AG08395 (cell line): ENCODE data around the gene SYNC.
"Not testable (repeated sequence)": the region's sequence is repeated elsewhere in the genome, so short reads cannot be mapped to it uniquely, and the experiment has no call there.

Source experiments
- DNase-seq: peaks from one replicate; pipeline ENCODE4 v3.0.0; 2012; ENCODE audit warnings: mixed read lengths, low spot score

The SYNC gene

GRCh38 chr1:32693455-32694174 lies 9.0 kb downstream of the SYNC start:
- DNase-seq = no peak

DNA sequence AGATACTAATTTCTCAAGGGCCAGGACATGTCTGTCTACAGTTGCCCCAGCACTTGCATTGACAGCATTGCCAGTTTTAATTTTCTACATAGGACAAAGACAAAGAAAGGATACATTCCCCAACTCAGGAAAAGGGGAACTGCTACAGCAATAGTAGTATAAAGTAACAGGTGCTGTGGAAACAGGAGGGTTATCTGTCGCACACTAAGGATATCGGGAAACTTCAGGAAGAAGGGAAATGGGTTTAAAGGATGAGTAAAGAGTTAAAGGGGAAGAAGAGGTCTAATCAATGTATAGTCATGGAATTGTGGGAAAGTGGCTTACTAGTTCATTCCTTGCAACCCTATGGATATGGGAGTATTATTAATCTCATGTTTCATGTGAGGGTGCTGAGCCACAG lies 16.2 kb downstream of the SYNC start:
- no peak for DNase-seq

DNA sequence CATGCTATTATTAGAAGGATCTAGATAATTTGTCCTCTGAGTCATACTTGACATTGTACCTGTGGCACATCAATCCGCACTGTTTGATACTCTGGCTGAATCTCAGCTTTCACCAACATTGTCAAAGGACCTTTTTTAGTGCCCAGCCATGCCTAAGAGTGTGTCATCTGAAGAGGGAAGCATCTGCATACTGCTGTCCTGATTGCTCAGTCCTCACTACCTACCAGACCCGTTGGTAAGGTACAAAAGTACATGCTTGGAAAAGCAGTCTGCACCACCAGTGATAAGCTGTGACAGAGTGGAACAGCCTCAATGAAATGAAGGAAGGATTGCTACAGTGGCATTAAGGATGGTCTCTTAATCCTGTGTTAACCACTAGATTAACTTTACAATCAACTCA lies 17.1 kb downstream of the SYNC start:
- DNase-seq = no peak

DNA sequence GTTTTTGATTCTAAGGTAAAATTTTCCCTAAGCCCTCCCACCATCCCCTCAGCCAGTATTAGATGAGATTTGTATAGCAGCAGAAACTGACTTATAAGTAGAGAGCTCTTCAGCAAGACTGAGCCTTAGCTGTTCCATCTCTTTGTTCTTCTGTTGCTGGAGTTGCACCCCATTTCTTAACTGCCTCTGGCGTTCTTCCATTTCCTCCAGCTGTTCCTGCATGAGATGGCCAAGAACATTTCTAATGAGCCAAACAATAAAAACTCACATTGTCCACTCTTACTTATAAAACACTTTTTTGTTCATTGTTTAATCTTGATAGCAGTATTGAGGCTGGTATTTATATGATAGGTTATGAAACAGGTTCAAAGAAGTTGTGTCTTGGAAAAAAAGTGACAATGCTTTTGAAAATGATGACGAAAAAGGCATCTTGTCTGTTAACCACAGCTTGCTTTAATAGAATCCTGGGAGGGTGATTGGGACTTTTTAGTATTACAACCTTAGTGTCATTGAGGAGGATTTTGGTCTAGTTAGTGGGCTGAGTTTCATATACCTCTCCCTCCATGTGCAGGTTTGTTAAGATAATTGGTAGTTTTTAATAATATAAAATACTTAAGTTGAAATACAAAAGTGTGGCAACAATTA lies 18.3 kb downstream of the SYNC start:
- DNase-seq = peak; percentile 25

DNA sequence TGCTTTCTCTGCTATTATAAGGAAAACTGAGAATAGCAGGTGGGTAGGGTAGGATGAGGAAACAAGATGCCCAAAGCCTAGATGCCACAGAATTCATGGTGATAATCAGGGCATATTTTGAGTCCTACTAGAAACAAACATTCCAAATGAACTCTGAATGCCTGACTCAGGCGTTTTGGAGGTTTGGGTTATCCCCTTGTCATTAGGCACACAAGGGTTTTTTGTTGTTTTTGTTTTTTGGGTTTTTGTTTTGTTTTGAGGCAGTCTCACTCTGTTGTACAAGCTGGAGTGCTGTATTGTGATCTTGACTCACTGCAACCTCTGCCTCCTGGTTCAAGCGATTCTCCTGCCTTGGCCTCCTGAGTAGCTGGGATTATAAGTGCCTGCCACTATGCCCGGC lies 19.2 kb downstream of the SYNC start:
- DNase-seq = no peak

DNA sequence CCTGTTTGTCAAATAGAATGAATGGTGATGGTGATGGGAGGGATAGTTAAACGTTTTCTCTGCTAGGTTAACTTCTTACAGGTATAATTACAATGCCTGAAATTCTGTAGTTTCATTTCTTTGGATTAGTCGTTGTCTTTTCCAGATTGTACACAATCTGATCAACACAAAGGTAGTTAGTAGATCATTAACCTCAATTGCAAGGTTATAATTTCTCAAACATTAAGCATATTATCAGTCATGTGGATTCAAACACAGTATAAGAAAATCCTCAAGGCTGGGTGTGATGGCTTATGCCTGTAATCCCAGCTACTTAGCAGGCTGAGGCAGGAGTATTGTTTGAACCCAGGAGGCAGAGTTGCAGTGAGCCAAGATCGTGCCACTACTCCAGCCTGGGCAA lies 20.6 kb downstream of the SYNC start:
- no peak for DNase-seq

DNA sequence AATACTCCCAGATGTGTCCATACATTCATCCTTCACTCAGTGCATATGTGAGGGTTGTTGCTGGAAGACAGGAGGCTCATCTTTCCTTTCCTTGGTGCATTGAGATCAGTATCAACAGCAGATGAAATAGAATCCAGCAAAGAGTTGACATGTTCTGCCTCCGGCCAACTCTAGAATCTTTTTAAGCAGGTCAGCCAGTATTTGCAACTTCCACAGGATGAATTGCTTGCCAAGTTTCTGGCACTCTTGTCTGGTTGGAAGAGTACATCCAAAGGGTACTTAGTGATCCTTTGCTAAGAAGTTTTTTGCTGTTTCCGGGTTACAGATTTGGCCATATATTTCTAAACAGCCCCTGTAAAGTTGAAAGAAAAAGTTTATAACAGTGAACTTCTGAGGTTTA lies 21.1 kb downstream of the SYNC start:
- DNase-seq = no peak

DNA sequence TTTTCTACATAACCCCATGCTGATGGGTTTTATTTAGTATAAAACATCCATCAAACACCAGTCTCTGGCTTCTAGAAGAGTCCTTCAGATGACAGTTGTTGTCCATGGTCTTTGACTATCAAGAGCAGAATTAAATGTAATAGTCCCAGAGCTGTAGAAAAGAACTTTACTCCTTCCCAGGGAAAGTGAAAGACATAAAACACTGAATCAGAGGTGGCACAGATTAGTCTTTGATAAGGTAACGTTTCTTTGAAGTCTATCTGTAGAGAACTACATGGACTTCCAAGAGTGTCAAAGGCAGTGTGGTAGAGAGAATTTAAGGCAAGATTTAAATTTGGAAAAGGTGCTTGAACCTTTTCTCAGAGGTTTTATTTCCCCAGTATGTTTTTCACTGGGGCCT lies 21.9 kb downstream of the SYNC start:
- no peak for DNase-seq

DNA sequence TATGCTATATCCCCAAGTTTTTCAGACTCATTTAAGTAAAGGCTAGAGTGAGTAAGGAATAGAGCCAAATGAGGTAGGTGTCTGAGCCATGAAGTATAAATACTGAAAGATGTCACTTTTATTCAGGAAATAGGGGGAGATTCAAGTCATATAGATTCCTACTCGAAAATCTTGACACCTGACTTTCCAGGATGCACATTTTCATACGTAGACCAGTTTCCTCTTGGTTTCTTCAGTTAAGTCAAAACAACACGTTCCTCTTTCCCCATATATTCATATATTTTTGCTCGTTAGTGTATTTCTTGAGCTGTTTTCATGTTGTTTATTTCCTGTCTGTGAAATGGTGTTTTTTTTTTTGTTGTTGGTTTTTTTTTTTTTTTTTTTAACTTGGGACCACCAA lies 22.6 kb downstream of the SYNC start:
- not testable (repeated sequence) for DNase-seq

DNA sequence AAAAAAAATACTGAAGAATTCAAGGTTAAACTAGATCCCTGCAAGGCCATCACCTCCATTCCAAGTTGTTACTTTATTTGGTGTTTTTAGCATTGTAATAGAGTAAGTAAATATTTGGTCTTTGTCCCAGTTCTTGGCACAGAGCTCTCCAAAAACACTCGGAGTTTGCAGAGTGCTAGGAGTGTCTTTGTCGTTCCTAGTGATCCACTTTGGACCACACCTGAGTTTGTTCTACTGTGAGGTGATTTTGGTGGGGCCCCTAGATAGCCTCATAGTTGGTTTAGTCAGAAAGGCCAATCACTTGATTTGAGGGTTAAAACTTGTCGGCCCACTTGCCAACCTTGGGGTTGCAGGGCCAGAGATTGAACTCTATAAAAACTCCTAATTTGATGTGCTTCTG lies 25.6 kb downstream of the SYNC start:
- no peak for DNase-seq

DNA sequence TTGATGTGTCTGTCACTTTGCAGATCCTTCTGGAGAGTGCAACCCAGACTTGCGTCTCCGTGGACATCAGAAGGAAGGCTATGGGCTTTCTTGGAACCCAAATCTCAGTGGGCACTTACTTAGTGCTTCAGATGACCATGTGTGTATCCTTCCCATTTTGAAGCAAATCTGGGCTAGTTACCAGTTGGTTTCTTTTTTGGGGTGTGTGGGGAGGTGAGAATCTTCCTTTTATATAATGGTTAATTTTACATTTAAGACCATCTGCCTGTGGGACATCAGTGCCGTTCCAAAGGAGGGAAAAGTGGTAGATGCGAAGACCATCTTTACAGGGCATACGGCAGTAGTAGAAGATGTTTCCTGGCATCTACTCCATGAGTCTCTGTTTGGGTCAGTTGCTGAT lies 33.9 kb downstream of the SYNC start:
- DNase-seq = not testable (repeated sequence)

- DNase-seq = no peak
Measured at GRCh38 chr1:32666901-32667566, 35.5 kb downstream of the SYNC start.

DNA sequence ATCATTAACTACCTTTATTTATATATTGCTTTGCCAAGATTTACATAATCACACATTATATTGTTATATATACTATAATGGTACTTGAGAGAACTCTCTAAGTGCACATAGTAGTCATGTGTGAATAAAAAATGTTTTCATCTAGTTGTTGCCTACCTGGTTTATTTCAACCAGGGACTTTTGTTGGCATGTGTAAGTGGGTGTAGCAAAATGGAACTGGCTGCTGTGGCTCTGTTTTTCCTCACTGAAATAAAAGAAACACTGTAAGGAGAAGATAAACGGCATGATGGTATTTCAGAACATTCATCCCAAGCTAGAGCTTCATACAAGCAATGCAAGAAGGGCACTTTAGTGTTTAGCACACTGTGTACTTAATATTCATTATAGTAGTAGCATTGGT lies 36.7 kb downstream of the SYNC start:
- DNase-seq = no peak

- no peak for DNase-seq
Measured at GRCh38 chr1:32659581-32659980, 43.0 kb downstream of the SYNC start.

DNA sequence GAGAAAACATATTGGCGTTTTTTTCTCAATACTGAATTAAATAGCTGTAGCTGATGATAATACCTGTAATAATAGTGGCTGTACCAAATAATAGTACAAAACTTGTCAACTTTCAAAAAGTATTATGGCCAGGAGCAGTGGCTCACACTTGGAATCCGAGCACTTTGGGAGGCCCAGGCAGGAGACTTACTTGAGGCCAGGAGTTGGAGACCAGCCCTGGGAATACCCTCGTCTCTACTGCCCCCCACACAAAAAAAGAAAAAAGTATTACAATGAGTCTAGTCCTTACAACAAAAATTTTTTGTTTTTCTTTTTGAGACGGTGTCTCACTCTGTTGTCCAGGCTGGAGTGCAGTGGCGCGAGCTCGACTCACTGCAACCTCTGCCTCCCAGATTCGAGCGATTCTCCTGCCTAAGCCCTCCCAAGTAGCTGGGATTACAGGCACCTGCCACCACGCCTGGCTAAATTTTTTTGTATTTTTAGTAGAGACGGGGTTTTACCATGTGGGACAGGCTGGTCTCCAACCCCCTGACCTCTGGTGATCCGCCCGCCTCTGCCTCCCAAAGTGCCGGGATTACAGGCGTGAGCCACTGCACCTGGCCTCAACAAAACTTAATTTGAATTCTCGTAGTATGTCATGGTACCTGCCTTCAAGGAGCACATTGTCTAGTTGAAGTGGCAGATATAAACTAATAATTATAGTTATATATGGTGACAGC lies 50.2 kb downstream of the SYNC start:
- DNase-seq = no peak

DNA sequence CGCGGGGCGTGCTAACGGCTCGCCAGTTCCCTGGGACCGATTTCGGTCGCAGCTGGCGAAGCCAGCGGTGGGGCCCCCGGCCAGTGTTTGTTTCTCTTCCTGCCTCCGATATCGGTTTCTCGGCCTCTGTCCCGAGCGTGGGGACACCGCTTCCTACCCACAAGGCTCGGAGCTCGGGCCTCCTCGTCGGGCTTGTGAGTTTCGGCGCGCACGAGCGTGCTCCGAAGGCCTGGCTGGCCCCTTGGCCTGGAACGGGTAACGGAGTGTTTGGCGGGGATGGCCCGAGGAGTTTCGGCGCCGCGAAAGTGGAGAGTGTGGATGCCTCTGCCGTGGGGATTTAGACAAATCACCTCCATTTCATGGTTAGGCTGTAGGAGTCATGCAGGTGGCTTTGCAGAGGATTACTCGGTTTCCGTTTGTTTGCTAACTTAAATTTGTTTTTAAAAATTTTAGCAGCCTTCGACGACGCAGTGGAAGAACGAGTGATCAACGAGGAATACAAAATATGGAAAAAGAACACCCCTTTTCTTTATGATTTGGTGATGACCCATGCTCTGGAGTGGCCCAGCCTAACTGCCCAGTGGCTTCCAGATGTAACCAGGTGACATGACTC lies 51.0 kb downstream of the SYNC start:
- DNase-seq = no peak

GRCh38 chr1:32650752-32651460 lies 51.7 kb downstream of the SYNC start, which contains the start of gene RBBP4:
Gene RBBP4, plus strand, starts transcription at chr1:32651208. Its CDS starts 99 bp downstream, at chr1:32651307.
- DNase-seq = peak; percentile 99

DNA sequence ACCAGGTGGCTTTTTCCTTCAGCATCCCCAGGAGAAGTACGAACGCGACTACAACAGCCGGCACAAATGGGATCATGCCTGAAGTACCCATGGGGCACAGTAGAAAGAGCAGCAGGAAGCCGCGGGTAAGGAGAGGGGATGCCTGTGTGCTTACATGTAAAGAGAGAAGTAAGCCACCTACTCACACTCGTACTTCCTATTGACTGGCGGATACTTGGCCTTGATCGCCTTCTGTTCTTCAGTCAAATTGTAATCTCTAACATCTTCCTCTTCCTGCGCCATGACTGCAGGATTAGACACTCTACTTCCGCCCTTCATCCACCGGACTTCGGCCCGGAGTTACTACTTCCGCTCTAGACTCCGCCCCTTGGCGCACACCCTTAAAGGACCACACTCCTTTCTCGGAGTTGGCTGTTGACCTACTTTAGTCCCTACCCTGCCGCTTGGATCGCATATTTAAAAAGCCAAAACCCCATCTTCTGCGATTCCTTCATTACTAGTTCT lies 52.3 kb downstream of the SYNC start, which contains the start of gene ZBTB8OS:
Gene ZBTB8OS (minus strand): TSS at position 303 of the 504 bp plus-strand sequence. CDS start 21 bp downstream, at position 282.
- DNase-seq = peak; percentile 94

- no peak for DNase-seq
Measured at GRCh38 chr1:32647308-32648134, 55.0 kb downstream of the SYNC start.

- DNase-seq = no peak
Measured at GRCh38 chr1:32644426-32644825, 58.1 kb downstream of the SYNC start.
